T47D (cell line): ENCODE data around the gene NDOR1.

ENCODE experiments used
- DNase-seq, 2 experiments: peaks; one replicate each; pipeline versions ENCODE4 v3.0.0 to v3.0.0-alpha.2; 2011 to 2012; ENCODE audit warnings: low read depth in 1 of 2, low spot score in 1 of 2
- JUND ChIP-seq: IDR thresholded peaks from 2 replicates; pipeline ENCODE4 v1.6.1; 2012; ENCODE audit warnings: low read depth
- in situ Hi-C: cut with HindIII; loops from 2 replicates; pipeline ENCODE4 v1.10.0; 2016; ENCODE audit warnings: low sequenced_read_pairs, low pct_unique_long_range_greater_than_20kb

Gene NDOR1

GRCh38 chr9:137200311-137201204, 4.9 kb upstream of the NDOR1 start, which contains the start of gene TPRN:
TSS of gene TPRN (minus strand) at chr9:137200741. CDS start at chr9:137200711, 30 bp downstream.
- in situ Hi-C loops, result no loop called here
- no peak for TF ChIP-seq JUND
- DNase-seq, result peak; percentile 99 to 100

GRCh38 chr9:137201205-137201868, 4.2 kb upstream of the NDOR1 start:
- no peak for TF ChIP-seq JUND
- in situ Hi-C loops, result no loop called here
- DNase-seq, result no peak

- in situ Hi-C loops, result no loop called here
- no peak for DNase-seq
- no peak for TF ChIP-seq JUND
Observed at GRCh38 chr9:137202966-137203365, 2.5 kb upstream of the NDOR1 start.

- no peak for DNase-seq
- in situ Hi-C loops, result no loop called here
- TF ChIP-seq JUND, result no peak
Observed at GRCh38 chr9:137204731-137205125, 772 bp upstream of the NDOR1 start.

GRCh38 chr9:137206602-137207001, 1.1 kb downstream of the NDOR1 start:
- in situ Hi-C loops, result no loop called here
- no peak for DNase-seq
- no peak for TF ChIP-seq JUND

- in situ Hi-C loops, result no loop called here
- no peak for DNase-seq
- no peak for TF ChIP-seq JUND
Observed at GRCh38 chr9:137211532-137211931, 6.0 kb downstream of the NDOR1 start.

- no peak for DNase-seq
- no peak for TF ChIP-seq JUND
- in situ Hi-C loops, result no loop called here
Observed at GRCh38 chr9:137212520-137212919, 7.0 kb downstream of the NDOR1 start.

- DNase-seq, result no peak
- in situ Hi-C loops, result no loop called here
- TF ChIP-seq JUND, result no peak
Observed at GRCh38 chr9:137213160-137214060, 7.9 kb downstream of the NDOR1 start.

- no peak for DNase-seq
- TF ChIP-seq JUND, result no peak
- in situ Hi-C loops, result no loop called here
Observed at GRCh38 chr9:137214620-137215019, 9.1 kb downstream of the NDOR1 start.

GRCh38 chr9:137215196-137215986, 9.9 kb downstream of the NDOR1 start:
- no peak for TF ChIP-seq JUND
- DNase-seq, result no peak
- in situ Hi-C loops, result no loop called here

GRCh38 chr9:137216188-137216965, 10.9 kb downstream of the NDOR1 start:
- in situ Hi-C loops, result no loop called here
- DNase-seq, result no peak
- no peak for TF ChIP-seq JUND
